ENCODE results near the gene GALK1. TPM values are rescaled to one million over a fixed set of nuclear protein-coding genes. Genes with fewer than 3 reads are reported as not detected.

The GALK1 gene
- total RNA-seq, 4 donors from 2014 or later, result 9.3 to 116 (median 30.9) TPM

- DNase-seq, result peak; percentile 89
- Histone ChIP-seq H3K9me3 (no peaks in the 10 kb centered on the region), H3K27me3 (no peaks in the 10 kb centered on the region), H3K27ac (no peak overlapping the region), H3K36me3 (peaks cover 0 to 5% (median 0%) of the 10 kb centered on the region in 4 donors), H3K4me3 (no peak overlapping the region), H3K4me1 (peaks cover 0 to 20% (median 9%) of the 10 kb centered on the region in 4 donors)
- in situ Hi-C loops (cut with MboI; ENCODE audit: low pct_ligation_motif_present in 1 of 4, low pct_unique_long_range_greater_than_20kb in 1 of 4, low sequenced_read_pairs in 3 of 4), result loop anchor here (5.0 to 25.0 kb wide), 3 partner anchors 75 to 138 kb away; partner anchors contain the start of genes TRIM47 (in 1 of the 4) and TRIM65 (in 1 of the 4)
- intact Hi-C loops (cut with DNase I; ENCODE audit: low total_unique reads), result loop anchor here (2.0 to 10.0 kb wide), 3 partner anchors 75 to 117 kb away; partner anchors contain the start of gene SMIM5
- WGBS, 2 donors (ENCODE audit: low coverage in 1 of 2), result 30% methylated on average over 17 of the region's 20 CpGs; no CpG with 5 or more reads in 1 of the 2 donors
- TF ChIP-seq, protein P1, sequence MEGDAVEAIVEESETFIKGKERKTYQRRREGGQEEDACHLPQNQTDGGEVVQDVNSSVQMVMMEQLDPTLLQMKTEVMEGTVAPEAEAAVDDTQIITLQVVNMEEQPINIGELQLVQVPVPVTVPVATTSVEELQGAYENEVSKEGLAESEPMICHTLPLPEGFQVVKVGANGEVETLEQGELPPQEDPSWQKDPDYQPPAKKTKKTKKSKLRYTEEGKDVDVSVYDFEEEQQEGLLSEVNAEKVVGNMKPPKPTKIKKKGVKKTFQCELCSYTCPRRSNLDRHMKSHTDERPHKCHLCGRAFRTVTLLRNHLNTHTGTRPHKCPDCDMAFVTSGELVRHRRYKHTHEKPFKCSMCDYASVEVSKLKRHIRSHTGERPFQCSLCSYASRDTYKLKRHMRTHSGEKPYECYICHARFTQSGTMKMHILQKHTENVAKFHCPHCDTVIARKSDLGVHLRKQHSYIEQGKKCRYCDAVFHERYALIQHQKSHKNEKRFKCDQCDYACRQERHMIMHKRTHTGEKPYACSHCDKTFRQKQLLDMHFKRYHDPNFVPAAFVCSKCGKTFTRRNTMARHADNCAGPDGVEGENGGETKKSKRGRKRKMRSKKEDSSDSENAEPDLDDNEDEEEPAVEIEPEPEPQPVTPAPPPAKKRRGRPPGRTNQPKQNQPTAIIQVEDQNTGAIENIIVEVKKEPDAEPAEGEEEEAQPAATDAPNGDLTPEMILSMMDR (IDR thresholded peaks at IDR 0.05), result peak; percentile 93 to 96 (median 94)
- TF ChIP-seq EP300 (IDR thresholded peaks at IDR 0.05; ENCODE audit: low read depth), result no peak
Measured at GRCh38 chr17:75749545-75750389, 15.2 kb downstream of the GALK1 start.

GRCh38 chr17:75748706-75749105 lies 16.3 kb downstream of the GALK1 start:
- no peak for DNase-seq
- in situ Hi-C loops (cut with MboI; ENCODE audit: low pct_ligation_motif_present in 1 of 4, low pct_unique_long_range_greater_than_20kb in 1 of 4, low sequenced_read_pairs in 3 of 4) (loop anchor here (5.0 to 10.0 kb wide), 2 partner anchors 74 to 76 kb away; no protein-coding TSS in a partner anchor), intact Hi-C loops (cut with DNase I; ENCODE audit: low total_unique reads) (no loop called here)
- Histone ChIP-seq H3K4me1 (peaks cover 0 to 13% (median 5%) of the 10 kb centered on the region in 4 donors), H3K36me3 (peaks cover 0 to 5% (median 0%) of the 10 kb centered on the region in 4 donors), H3K27me3 (no peaks in the 10 kb centered on the region), H3K4me3 (no peak overlapping the region), H3K9me3 (no peaks in the 10 kb centered on the region), H3K27ac (no peak overlapping the region)
- no peak for TF ChIP-seq POLR2A (IDR thresholded peaks at IDR 0.05)
- no peak for TF ChIP-seq POLR2AphosphoS5 (IDR thresholded peaks at IDR 0.05)
- TF ChIP-seq EP300 (IDR thresholded peaks at IDR 0.05; ENCODE audit: low read depth), result no peak
- TF ChIP-seq, protein P1 (IDR thresholded peaks at IDR 0.05), result no peak
- 81% methylated on average over 9 of the region's 9 CpGs; no CpG with 5 or more reads in 1 of the 2 donors for WGBS, 2 donors (ENCODE audit: low coverage in 1 of 2)

GRCh38 chr17:75743625-75744206 lies 21.3 kb downstream of the GALK1 start:
- H3K4me3 ChIP-seq, result no peak overlapping the region
- no peaks in the 10 kb centered on the region for H3K9me3 ChIP-seq
- no peaks in the 10 kb centered on the region for H3K27me3 ChIP-seq
- no peak overlapping the region for H3K27ac ChIP-seq
- no peak for DNase-seq
- 93 to 100% methylated on average over 1 to 23 of the region's 25 CpGs for WGBS, 2 donors (ENCODE audit: low coverage in 1 of 2)
- intact Hi-C loops (cut with DNase I; ENCODE audit: low total_unique reads) (no loop called here), in situ Hi-C loops (cut with MboI; ENCODE audit: low pct_ligation_motif_present in 1 of 4, low pct_unique_long_range_greater_than_20kb in 1 of 4, low sequenced_read_pairs in 3 of 4) (loop anchor here in 2 of 4 donors (10.0 kb wide), 1 partner anchor 69 kb away; no protein-coding TSS in a partner anchor)
- H3K36me3 ChIP-seq, result peaks cover 0 to 5% (median 0%) of the 10 kb centered on the region in 4 donors
- TF ChIP-seq EP300 (IDR thresholded peaks at IDR 0.05; ENCODE audit: low read depth) (no peak), POLR2AphosphoS5 (IDR thresholded peaks at IDR 0.05) (no peak), POLR2A (IDR thresholded peaks at IDR 0.05) (no peak)
- TF ChIP-seq, protein P1 (IDR thresholded peaks at IDR 0.05), result no peak
- peaks cover 0 to 5% (median 2%) of the 10 kb centered on the region in 4 donors for H3K4me1 ChIP-seq

GRCh38 chr17:75742337-75742736 lies 22.7 kb downstream of the GALK1 start:
- Histone ChIP-seq H3K4me3 (no peak overlapping the region), H3K36me3 (peaks cover 0 to 5% (median 0%) of the 10 kb centered on the region in 4 donors), H3K9me3 (no peaks in the 10 kb centered on the region), H3K27me3 (no peaks in the 10 kb centered on the region), H3K27ac (no peak overlapping the region), H3K4me1 (peaks cover 0 to under 1% (median under 1%) of the 10 kb centered on the region in 4 donors)
- intact Hi-C loops (cut with DNase I; ENCODE audit: low total_unique reads), result no loop called here
- in situ Hi-C loops (cut with MboI; ENCODE audit: low pct_ligation_motif_present in 1 of 4, low pct_unique_long_range_greater_than_20kb in 1 of 4, low sequenced_read_pairs in 3 of 4), result loop anchor here in 2 of 4 donors (10.0 kb wide), 1 partner anchor 68 kb away; no protein-coding TSS in a partner anchor
- DNase-seq, result no peak
- 85% methylated on average over 21 of the region's 25 CpGs; no CpG with 5 or more reads in 1 of the 2 donors for WGBS, 2 donors (ENCODE audit: low coverage in 1 of 2)
- TF ChIP-seq POLR2AphosphoS5 (IDR thresholded peaks at IDR 0.05), result no peak
- TF ChIP-seq, protein P1 (IDR thresholded peaks at IDR 0.05), result no peak
- no peak for TF ChIP-seq POLR2A (IDR thresholded peaks at IDR 0.05)
- TF ChIP-seq EP300 (IDR thresholded peaks at IDR 0.05; ENCODE audit: low read depth), result no peak

All from transverse colon (tissue), 4 donors.